Endothelial cell of umbilical vein (primary cell): Measurements from ENCODE around the gene GADL1. TPM values are rescaled to one million over a fixed set of nuclear protein-coding genes. Genes with fewer than 3 reads are reported as not detected.

ENCODE experiments used
- BruUV-seq: library from RNA; stranded (reverse); fragments of 400-500 nt; replicated peaks from 2 replicates; lab custom pipeline; 2021; lab: Mats Ljungman, UMichigan
- CTCF ChIA-PET: fragments of 300-600, 350-600 bp; sonication (Branson Sonifier 250); formaldehyde crosslinking; loops from one replicate; lab custom pipeline; 2021; ENCODE audit warnings: antibody characterized with exemption, inconsistent platforms; lab: Charles Lee
- POLR2A ChIA-PET: fragments of 300-600, 350-600 bp; sonication (Branson Sonifier 250); formaldehyde crosslinking; loops from one replicate; lab custom pipeline; 2021; ENCODE audit warnings: antibody characterized with exemption, inconsistent platforms; lab: Charles Lee
- DNase-seq: peaks from one replicate; pipeline ENCODE4 v3.0.0-alpha.2; 2011; ENCODE audit warnings: low read depth, low spot score
- FAIRE-seq: peaks from 2 replicates; lab custom pipeline; 2011; peaks lifted over from hg19 to GRCh38; lab: Jason Lieb, UNC
- H2AFZ ChIP-seq: 2 replicates; pipeline ENCODE4 v1.6.0; 2012; ENCODE audit warnings: low read depth, low read length, control low read depth, inconsistent platforms
- H3K27ac ChIP-seq: 2 replicates; pipeline ENCODE4 v1.5.1; 2011; ENCODE audit warnings: low read depth, mild to moderate bottlenecking, control low read depth, low read length, moderate library complexity; ENCODE audit not compliant: insufficient read depth
- H3K27me3 ChIP-seq, 2 experiments: 2 replicates each; pipeline versions ENCODE4 v1.6.0 to v1.6.1; 2011; ENCODE audit warnings: low read length in 2 of 2, mixed read lengths in 1 of 2; ENCODE audit not compliant: control insufficient read depth in 2 of 2, insufficient read depth in 2 of 2
- H3K36me3 ChIP-seq, 2 experiments: 2 replicates in 1 of 2; 3 replicates in 1 of 2; pipeline ENCODE4 v1.5.1; 2011; ENCODE audit warnings: low read length in 2 of 2, mild to moderate bottlenecking in 1 of 2, moderate library complexity in 1 of 2; ENCODE audit not compliant: control insufficient read depth in 2 of 2, insufficient read depth in 2 of 2; ENCODE audit errors: extremely low read depth in 1 of 2
- H3K4me1 ChIP-seq: 3 replicates; pipeline ENCODE4 v1.5.1; 2011; ENCODE audit warnings: mild to moderate bottlenecking, low read length; ENCODE audit not compliant: control insufficient read depth, insufficient read depth; ENCODE audit errors: extremely low read depth
- H3K4me2 ChIP-seq: 2 replicates; pipeline ENCODE4 v1.6.1; 2011; ENCODE audit warnings: low read length, control low read depth, mixed read lengths; ENCODE audit not compliant: insufficient read depth
- H3K4me3 ChIP-seq, 3 experiments: fragments of 200-600 bp in 1 of 3; sonication (generic), shearing (Covaris generic) in 1 of 3; replicated peaks in 1 of 3; 2 replicates each; pipeline ENCODE4 v1.5.1; 2011 to 2016; ENCODE audit warnings: control low read depth in 3 of 3, low read length in 3 of 3, mild to moderate bottlenecking in 2 of 3, inconsistent platforms in 1 of 3, low read depth in 1 of 3, moderate library complexity in 1 of 3; ENCODE audit not compliant: insufficient read depth in 1 of 3
- H3K79me2 ChIP-seq: 2 replicates; pipeline ENCODE4 v1.6.0; 2012; ENCODE audit warnings: low read length, inconsistent platforms; ENCODE audit not compliant: control insufficient read depth, insufficient read depth
- H3K9ac ChIP-seq: replicated peaks from 2 replicates; pipeline ENCODE3; 2011; ENCODE audit warnings: low read length, control low read depth; ENCODE audit not compliant: insufficient read depth; ENCODE audit errors: extremely low read depth
- H3K9me1 ChIP-seq: replicated peaks from 3 replicates; pipeline ENCODE4 v1.6.0; 2011; ENCODE audit warnings: mild to moderate bottlenecking, low read length; ENCODE audit not compliant: control insufficient read depth, insufficient read depth; ENCODE audit errors: extremely low read depth
- H3K9me3 ChIP-seq: replicated peaks from 2 replicates; pipeline ENCODE4 v1.5.1; 2012; ENCODE audit warnings: low read length, inconsistent platforms; ENCODE audit not compliant: control insufficient read depth, insufficient read depth
- H4K20me1 ChIP-seq: replicated peaks from 2 replicates; pipeline ENCODE3; 2011; ENCODE audit warnings: mild to moderate bottlenecking, low read length; ENCODE audit not compliant: control insufficient read depth, insufficient read depth; ENCODE audit errors: extremely low read depth
- EZH2 ChIP-seq: IDR thresholded peaks from 2 replicates; pipeline ENCODE4 v1.6.1; 2012; ENCODE audit warnings: borderline replicate concordance, low read depth, mild to moderate bottlenecking, moderate library complexity, low read length, inconsistent platforms; ENCODE audit not compliant: severe bottlenecking
- FOS ChIP-seq: IDR thresholded peaks from 2 replicates; pipeline ENCODE4 v1.6.1; 2011; ENCODE audit warnings: mild to moderate bottlenecking, low read length, moderate library complexity, borderline replicate concordance; ENCODE audit not compliant: insufficient read depth
- GATA2 ChIP-seq: IDR thresholded peaks from 2 replicates; pipeline ENCODE4 v1.7.0; 2011; ENCODE audit warnings: low read depth, mild to moderate bottlenecking, moderate library complexity, mixed read lengths, low read length; ENCODE audit not compliant: insufficient read length, insufficient read depth
- JUN ChIP-seq: IDR thresholded peaks from 2 replicates; pipeline ENCODE4 v1.6.1; 2011; ENCODE audit warnings: borderline replicate concordance, low read depth; ENCODE audit not compliant: insufficient read length, insufficient read depth
- MAX ChIP-seq: IDR thresholded peaks from 2 replicates; pipeline ENCODE4 v1.6.1; 2011; ENCODE audit not compliant: insufficient read depth, insufficient read length
- MYC ChIP-seq: IDR thresholded peaks from one replicate; pipeline ENCODE4 v1.6.1; 2011; ENCODE audit warnings: mild to moderate bottlenecking, low read depth, low read length
- POLR2A ChIP-seq: IDR thresholded peaks from 2 replicates; pipeline ENCODE4 v1.6.1; 2012; ENCODE audit warnings: low read depth, mild to moderate bottlenecking, control low read depth, low read length
- POLR2AphosphoS5 ChIP-seq: IDR thresholded peaks from 2 replicates; pipeline ENCODE4 v1.6.1; 2012; ENCODE audit warnings: low read depth, mild to moderate bottlenecking, control low read depth, low read length, moderate library complexity; ENCODE audit not compliant: insufficient read depth
- dilution Hi-C: fragments of 300-500 bp; cut with MboI; formaldehyde crosslinking; loops from one replicate; pipeline ENCODE4 v1.15.0; 2019; ENCODE audit warnings: low sequenced_read_pairs; ENCODE audit not compliant: extremely low pct_ligation_motif_present
- intact Hi-C: fragments of 100-400 bp; cut with micrococcal nuclease; formaldehyde crosslinking; loops from one replicate; pipeline ENCODE4 v1.10.0; 2022
- polyA plus RNA-seq, 4 experiments: library from polyadenylated mRNA; depleted of rRNA in 3 of 4; stranded (reverse) in 3 of 4; unstranded in 1 of 4; fragments of >200 nt; gene quantifications; 2 replicates each; pipeline versions ENCODE4 v1.2.1 to v1.2.3, GENCODE V29; 2011 to 2012; ENCODE audit warnings: missing spikeins in 1 of 4
- total RNA-seq: library from RNA; stranded (reverse); gene quantifications from 2 replicates; pipeline ENCODE4 v1.2.3, GENCODE V29; 2021
- TF ChIP-seq, protein P1 (sequence below), 2 donors: IDR thresholded peaks; 1 replicate in 1 of 2; 2 replicates in 1 of 2; pipeline ENCODE4 v1.5.1; 2011; ENCODE audit warnings: low read length in 2 of 2, mild to moderate bottlenecking in 2 of 2, moderate library complexity in 2 of 2, control low read depth in 1 of 2, inconsistent platforms in 1 of 2, low read depth in 1 of 2; ENCODE audit not compliant: insufficient read depth in 1 of 2; ENCODE audit errors: extremely low read depth in 1 of 2

The GADL1 gene
- total and polyA plus RNA-seq, 2 donors (not counting 3 experiments of a cell fraction or from before 2014, with no cell fraction given) = not detected

DNA sequence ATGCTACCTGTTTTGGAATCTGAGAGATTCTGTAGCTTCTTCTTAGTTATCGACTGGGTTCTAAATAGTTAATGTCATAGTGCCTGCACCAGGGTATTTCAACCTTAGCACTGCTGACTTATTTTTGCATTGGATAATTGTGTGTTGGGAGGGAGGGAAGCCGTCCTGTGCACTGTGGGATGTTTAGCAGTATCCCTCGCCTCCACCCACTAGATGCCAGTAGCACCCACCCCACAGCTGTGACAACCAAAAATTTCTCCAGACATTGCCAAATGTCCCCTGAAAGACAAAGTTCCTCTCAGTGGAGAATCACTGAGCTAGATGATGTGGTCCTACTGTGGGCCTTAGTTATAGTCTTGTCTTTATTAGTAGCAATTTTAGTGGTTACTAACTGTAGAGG is 199.8 kb downstream of the GADL1 start:
- dilution Hi-C loops (no loop called here), intact Hi-C loops (no loop called here)
- ChIA-PET CTCF (interaction anchor here (1.3 to 5.0 kb wide), 12 partner anchors 10 to 682 kb away, joined by 5 to 56 read pairs (median 12); partner anchors contain the start of gene TGFBR2), POLR2A (no interaction called here)
- H3K4me2 ChIP-seq = no peak overlapping the region
- no peak overlapping the region for H2AFZ ChIP-seq
- no TSS peak for BruUV-seq
- FAIRE-seq (no peak), DNase-seq (no peak)
- TF ChIP-seq GATA2 = no peak
- TF ChIP-seq, protein P1, sequence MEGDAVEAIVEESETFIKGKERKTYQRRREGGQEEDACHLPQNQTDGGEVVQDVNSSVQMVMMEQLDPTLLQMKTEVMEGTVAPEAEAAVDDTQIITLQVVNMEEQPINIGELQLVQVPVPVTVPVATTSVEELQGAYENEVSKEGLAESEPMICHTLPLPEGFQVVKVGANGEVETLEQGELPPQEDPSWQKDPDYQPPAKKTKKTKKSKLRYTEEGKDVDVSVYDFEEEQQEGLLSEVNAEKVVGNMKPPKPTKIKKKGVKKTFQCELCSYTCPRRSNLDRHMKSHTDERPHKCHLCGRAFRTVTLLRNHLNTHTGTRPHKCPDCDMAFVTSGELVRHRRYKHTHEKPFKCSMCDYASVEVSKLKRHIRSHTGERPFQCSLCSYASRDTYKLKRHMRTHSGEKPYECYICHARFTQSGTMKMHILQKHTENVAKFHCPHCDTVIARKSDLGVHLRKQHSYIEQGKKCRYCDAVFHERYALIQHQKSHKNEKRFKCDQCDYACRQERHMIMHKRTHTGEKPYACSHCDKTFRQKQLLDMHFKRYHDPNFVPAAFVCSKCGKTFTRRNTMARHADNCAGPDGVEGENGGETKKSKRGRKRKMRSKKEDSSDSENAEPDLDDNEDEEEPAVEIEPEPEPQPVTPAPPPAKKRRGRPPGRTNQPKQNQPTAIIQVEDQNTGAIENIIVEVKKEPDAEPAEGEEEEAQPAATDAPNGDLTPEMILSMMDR (IDR thresholded peaks at IDR 0.05; ENCODE audit: extremely low read depth in 1 of 2, insufficient read depth in 1 of 2, low read depth in 1 of 2, low read length in 2 of 2) = no peak
- peaks cover 34% of the 10 kb centered on the region for H3K4me1 ChIP-seq
- H3K4me3 ChIP-seq = no peak overlapping the region
- no peak overlapping the region for H3K9ac ChIP-seq
- H3K36me3 ChIP-seq = peaks cover 36 to 61% of the 10 kb centered on the region in 2 experiments
- peaks cover 11% of the 10 kb centered on the region for H3K79me2 ChIP-seq
- H3K9me1 ChIP-seq = no peaks in the 10 kb centered on the region
- no peaks in the 10 kb centered on the region for H3K27me3 ChIP-seq
- no peak overlapping the region for H3K27ac ChIP-seq
- H3K9me3 ChIP-seq = no peaks in the 10 kb centered on the region
- H4K20me1 ChIP-seq = no peaks in the 10 kb centered on the region

DNA sequence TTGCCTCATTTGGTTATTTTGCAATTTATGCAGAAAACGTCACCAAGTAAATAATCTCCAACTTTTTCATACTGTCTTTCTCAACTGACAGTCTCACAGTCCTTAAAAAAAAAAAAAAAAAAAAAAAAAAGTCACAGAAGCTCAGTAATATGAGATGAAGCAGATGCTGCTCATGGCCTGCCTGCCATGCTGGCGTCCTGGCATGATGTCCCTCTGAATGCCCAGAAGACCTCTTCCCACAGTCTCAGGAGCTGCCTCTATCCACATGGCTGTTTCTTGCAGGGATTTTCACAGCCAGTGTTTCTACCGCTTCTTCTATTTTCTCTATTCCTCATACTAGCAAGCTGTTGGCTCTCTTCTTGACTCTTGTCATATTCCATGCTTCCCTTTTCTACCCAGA is 200.3 kb downstream of the GADL1 start:
- H3K27me3 ChIP-seq = no peaks in the 10 kb centered on the region
- H3K4me1 ChIP-seq = peaks cover 40% of the 10 kb centered on the region
- no peak overlapping the region for H3K4me3 ChIP-seq
- no peaks in the 10 kb centered on the region for H3K9me1 ChIP-seq
- no peak overlapping the region for H3K27ac ChIP-seq
- intact Hi-C loops = no loop called here
- ChIA-PET CTCF (interaction anchor here (0.7 to 5.0 kb wide), 28 partner anchors 9 to 681 kb away, joined by 3 to 56 read pairs (median 6); partner anchors contain the start of gene TGFBR2), POLR2A (interaction anchor here (1.3 kb wide), 1 partner anchor 87 kb away, joined by 5 read pairs; the partner anchor contains the start of gene TGFBR2)
- H3K36me3 ChIP-seq = peaks cover 36 to 57% of the 10 kb centered on the region in 2 experiments
- H3K4me2 ChIP-seq = no peak overlapping the region
- FAIRE-seq = no peak
- dilution Hi-C loops = no loop called here
- H3K9me3 ChIP-seq = no peaks in the 10 kb centered on the region
- H2AFZ ChIP-seq = no peak overlapping the region
- no peak overlapping the region for H3K9ac ChIP-seq
- BruUV-seq = no TSS peak
- DNase-seq = no peak
- TF ChIP-seq, protein P1 (IDR thresholded peaks at IDR 0.05; ENCODE audit: extremely low read depth in 1 of 2, insufficient read depth in 1 of 2, low read depth in 1 of 2, low read length in 2 of 2) = no peak
- TF ChIP-seq POLR2AphosphoS5 (no peak), FOS (no peak), JUN (no peak), EZH2 (no peak), MYC (no peak), POLR2A (no peak), GATA2 (no peak), MAX (no peak)
- no peaks in the 10 kb centered on the region for H4K20me1 ChIP-seq
- H3K79me2 ChIP-seq = peaks cover 11% of the 10 kb centered on the region
